Effector memory CD8-positive, alpha-beta T cell (primary cell): Measurements from ENCODE around the gene HSPB9.

Source experiments
- ATAC-seq: fragments of 150-1000 bp; cut with Tn5 transposase; replicated peaks from 2 replicates; pipeline ENCODE4 v1.10.0; 2021; ENCODE audit warnings: mild to moderate bottlenecking, moderate library complexity
- DNase-seq, 3 experiments: peaks; one replicate each; pipeline ENCODE4 v3.0.0; 2021
- H3K27ac Mint-ChIP-seq, 2 donors: one replicate each; pipeline ENCODE4 v1.8.0; 2022; ENCODE audit warnings: mild to moderate bottlenecking in 2 of 2, mixed read lengths in 2 of 2, moderate library complexity in 2 of 2
- H3K27me3 Mint-ChIP-seq, 2 donors: one replicate each; pipeline ENCODE4 v1.8.0; 2022; ENCODE audit warnings: mixed read lengths in 2 of 2
- H3K36me3 Mint-ChIP-seq: one replicate; pipeline ENCODE4 v1.8.0; 2022; ENCODE audit warnings: mild to moderate bottlenecking, moderate library complexity, mixed read lengths; ENCODE audit not compliant: insufficient read depth
- H3K4me1 Mint-ChIP-seq, 2 donors: one replicate each; pipeline ENCODE4 v1.8.0; 2022; ENCODE audit warnings: low read depth in 2 of 2, mixed read lengths in 2 of 2
- H3K4me3 Mint-ChIP-seq, 2 donors: one replicate each; pipeline ENCODE4 v1.8.0; 2022; ENCODE audit warnings: mild to moderate bottlenecking in 2 of 2, mixed read lengths in 2 of 2, moderate library complexity in 2 of 2
- H3K9me3 Mint-ChIP-seq, 2 donors: one replicate each; pipeline ENCODE4 v1.8.0; 2022; ENCODE audit warnings: mixed read lengths in 2 of 2
- total RNA-seq, 9 experiments: gene quantifications; one replicate each; lab custom pipeline; 2026; lab: John Stamatoyannopoulos, UW

Gene HSPB9
- 0 to 0.25 (median 0) reads per million in 9 experiments for total RNA-seq

GRCh38 chr17:42122371-42123303 is at the start of gene HSPB9:
Gene HSPB9, plus strand, starts transcription at chr17:42122804. Its CDS starts 47 bp downstream, at chr17:42122851.
- Mint-ChIP-seq H3K4me3 (peak within 1 kb of the TSS; percentile 66 to 72), H3K36me3 (peaks cover 47% of the 10 kb centered on the region), H3K27ac (peak within 1 kb of the TSS; percentile 52 to 70), H3K9me3 (no peaks in the 10 kb centered on the region), H3K27me3 (no peaks in the 10 kb centered on the region), H3K4me1 (peaks cover 7 to 10% of the 10 kb centered on the region in 2 donors)
- ATAC-seq (no peak), DNase-seq (no peak)

GRCh38 chr17:42075789-42076188 is 46.8 kb upstream of the HSPB9 start:
- H3K27me3 Mint-ChIP-seq, result peaks cover 16 to 51% of the 10 kb centered on the region in 2 donors
- no peak for ATAC-seq
- H3K36me3 Mint-ChIP-seq, result peaks cover 2% of the 10 kb centered on the region
- H3K27ac Mint-ChIP-seq, result peak overlapping the region in 1 of 2 donors; percentile 55
- H3K9me3 Mint-ChIP-seq, result no peaks in the 10 kb centered on the region
- peaks cover 0 to 7% of the 10 kb centered on the region in 2 donors for H3K4me1 Mint-ChIP-seq
- DNase-seq, result no peak
- H3K4me3 Mint-ChIP-seq, result no peak overlapping the region

GRCh38 chr17:42076797-42077559 is 45.6 kb upstream of the HSPB9 start:
- Mint-ChIP-seq H3K9me3 (no peaks in the 10 kb centered on the region), H3K4me3 (no peak overlapping the region), H3K27ac (no peak overlapping the region), H3K36me3 (peaks cover 2% of the 10 kb centered on the region), H3K4me1 (peaks cover 0 to 2% of the 10 kb centered on the region in 2 donors), H3K27me3 (peaks cover 6 to 39% of the 10 kb centered on the region in 2 donors)
- no peak for DNase-seq
- no peak for ATAC-seq

- ATAC-seq, result no peak
- peaks cover 4 to 34% of the 10 kb centered on the region in 2 donors for H3K27me3 Mint-ChIP-seq
- H3K9me3 Mint-ChIP-seq, result no peaks in the 10 kb centered on the region
- no peak overlapping the region for H3K27ac Mint-ChIP-seq
- H3K4me1 Mint-ChIP-seq, result peaks cover 0 to 2% of the 10 kb centered on the region in 2 donors
- no peak for DNase-seq
- peaks cover 2% of the 10 kb centered on the region for H3K36me3 Mint-ChIP-seq
- H3K4me3 Mint-ChIP-seq, result no peak overlapping the region
These were observed 44.8 kb upstream of the HSPB9 start for GRCh38 chr17:42077755-42078154.

GRCh38 chr17:42078396-42079043 is 44.1 kb upstream of the HSPB9 start:
- no peak for DNase-seq
- Mint-ChIP-seq H3K9me3 (no peaks in the 10 kb centered on the region), H3K36me3 (peaks cover 2% of the 10 kb centered on the region)

GRCh38 chr17:42079541-42079940 is 43.1 kb upstream of the HSPB9 start:
- ATAC-seq, result no peak
- Mint-ChIP-seq H3K36me3 (no peaks in the 10 kb centered on the region), H3K27me3 (peaks cover 0 to 16% of the 10 kb centered on the region in 2 donors), H3K4me3 (no peak overlapping the region), H3K4me1 (no peaks in the 10 kb centered on the region), H3K27ac (no peak overlapping the region), H3K9me3 (no peaks in the 10 kb centered on the region)
- no peak for DNase-seq

More at GRCh38 chr17:42078396-42079043, 44.1 kb upstream of the HSPB9 start:
- H3K4me1 Mint-ChIP-seq, result peaks cover 0 to 1% of the 10 kb centered on the region in 2 donors
- no peak overlapping the region for H3K27ac Mint-ChIP-seq
- peaks cover 1 to 26% of the 10 kb centered on the region in 2 donors for H3K27me3 Mint-ChIP-seq
- ATAC-seq, result no peak
- no peak overlapping the region for H3K4me3 Mint-ChIP-seq

- Mint-ChIP-seq H3K36me3 (no peaks in the 10 kb centered on the region), H3K9me3 (no peaks in the 10 kb centered on the region), H3K4me1 (no peaks in the 10 kb centered on the region)
These were observed 41.0 kb upstream of the HSPB9 start for GRCh38 chr17:42081516-42082129.

GRCh38 chr17:42087042-42087701 is 35.4 kb upstream of the HSPB9 start:
- DNase-seq, result no peak
- Mint-ChIP-seq H3K9me3 (no peaks in the 10 kb centered on the region), H3K4me3 (no peak overlapping the region), H3K27ac (no peak overlapping the region), H3K36me3 (no peaks in the 10 kb centered on the region), H3K4me1 (no peaks in the 10 kb centered on the region), H3K27me3 (peaks cover 16 to 31% of the 10 kb centered on the region in 2 donors)
- ATAC-seq, result no peak

More at GRCh38 chr17:42081516-42082129, 41.0 kb upstream of the HSPB9 start:
- Mint-ChIP-seq H3K27me3 (no peaks in the 10 kb centered on the region), H3K4me3 (no peak overlapping the region), H3K27ac (no peak overlapping the region)
- no peak for DNase-seq
- ATAC-seq, result no peak

GRCh38 chr17:42087736-42088705 is 34.6 kb upstream of the HSPB9 start:
- H3K4me1 Mint-ChIP-seq, result no peaks in the 10 kb centered on the region
- no peak for ATAC-seq
- no peaks in the 10 kb centered on the region for H3K9me3 Mint-ChIP-seq
- H3K27ac Mint-ChIP-seq, result no peak overlapping the region
- no peak overlapping the region for H3K4me3 Mint-ChIP-seq
- DNase-seq, result no peak
- peaks cover 16 to 40% of the 10 kb centered on the region in 2 donors for H3K27me3 Mint-ChIP-seq
- H3K36me3 Mint-ChIP-seq, result no peaks in the 10 kb centered on the region

- Mint-ChIP-seq H3K4me3 (no peak overlapping the region), H3K36me3 (no peaks in the 10 kb centered on the region), H3K4me1 (no peaks in the 10 kb centered on the region), H3K9me3 (no peaks in the 10 kb centered on the region), H3K27me3 (peaks cover 16 to 42% of the 10 kb centered on the region in 2 donors), H3K27ac (no peak overlapping the region)
- DNase-seq, result no peak
- no peak for ATAC-seq
These were observed 33.9 kb upstream of the HSPB9 start for GRCh38 chr17:42088736-42089135.

GRCh38 chr17:42090964-42091790 is 31.4 kb upstream of the HSPB9 start:
- ATAC-seq (no peak), DNase-seq (no peak)
- H3K9me3 Mint-ChIP-seq, result no peaks in the 10 kb centered on the region
- peaks cover 16 to 56% of the 10 kb centered on the region in 2 donors for H3K27me3 Mint-ChIP-seq
- peaks cover 3% of the 10 kb centered on the region for H3K36me3 Mint-ChIP-seq
- no peaks in the 10 kb centered on the region for H3K4me1 Mint-ChIP-seq
- no peak overlapping the region for H3K4me3 Mint-ChIP-seq
- H3K27ac Mint-ChIP-seq, result no peak overlapping the region
